Anterior cingulate cortex (tissue), 58 donors: ENCODE results near the gene ITIH5.

Experiments used
- DNase-seq, 58 donors: peaks; one replicate each; lab custom pipeline; 2025; lab: John Stamatoyannopoulos, UW

Gene ITIH5

GRCh38 chr10:7635408-7636125 is 31.2 kb downstream of the ITIH5 start:
- DNase-seq = no peak

GRCh38 chr10:7634142-7634894 is 32.4 kb downstream of the ITIH5 start:
- no peak for DNase-seq

GRCh38 chr10:7626283-7626682 is 40.5 kb downstream of the ITIH5 start:
- DNase-seq = no peak

- no peak for DNase-seq
Observed at GRCh38 chr10:7625836-7626235, 40.9 kb downstream of the ITIH5 start.

- DNase-seq = no peak
Observed at GRCh38 chr10:7625009-7625408, 41.8 kb downstream of the ITIH5 start.

- DNase-seq = no peak
Observed at GRCh38 chr10:7622969-7623368, 43.8 kb downstream of the ITIH5 start.

GRCh38 chr10:7618461-7618860 is 48.3 kb downstream of the ITIH5 start:
- DNase-seq = no peak

GRCh38 chr10:7611909-7612308 is 54.9 kb downstream of the ITIH5 start:
- no peak for DNase-seq

- peak in 12 of 58 donors; percentile 3 to 31 (median 9) for DNase-seq
Observed at GRCh38 chr10:7610651-7611389, 55.9 kb downstream of the ITIH5 start.

- DNase-seq = peak in 2 of 58 donors; percentile 12 to 23
Observed at GRCh38 chr10:7610026-7610425, 56.7 kb downstream of the ITIH5 start.

- no peak for DNase-seq
Observed at GRCh38 chr10:7609556-7609955, 57.2 kb downstream of the ITIH5 start.

GRCh38 chr10:7608001-7608400 is 58.8 kb downstream of the ITIH5 start:
- DNase-seq = no peak

GRCh38 chr10:7606951-7607404 is 59.8 kb downstream of the ITIH5 start:
- DNase-seq = no peak

GRCh38 chr10:7605565-7606295 is 61.0 kb downstream of the ITIH5 start:
- no peak for DNase-seq

GRCh38 chr10:7601023-7601656 is 65.6 kb downstream of the ITIH5 start:
- DNase-seq = no peak

- DNase-seq = no peak
Observed at GRCh38 chr10:7598771-7599170, 68.0 kb downstream of the ITIH5 start.

- peak in 1 of 58 donors; percentile 1 for DNase-seq
Observed at GRCh38 chr10:7596356-7596755, 70.4 kb downstream of the ITIH5 start.

- DNase-seq = no peak
Observed at GRCh38 chr10:7593905-7594304, 72.9 kb downstream of the ITIH5 start.

GRCh38 chr10:7593063-7593462 is 73.7 kb downstream of the ITIH5 start:
- peak in 14 of 58 donors; percentile 3 to 39 (median 8) for DNase-seq

- DNase-seq = no peak
Observed at GRCh38 chr10:7592627-7593026, 74.1 kb downstream of the ITIH5 start.
